CD14-positive monocyte (primary cell): ENCODE results near the gene REV3L. TPM values are rescaled to one million over a fixed set of nuclear protein-coding genes. Genes with fewer than 3 reads are reported as not detected.

Experiments used
- DNase-seq, 3 donors: peaks; one replicate each; pipeline ENCODE4 v3.0.0-alpha.2; 2011 to 2022
- H2AFZ ChIP-seq: 2 replicates; pipeline ENCODE4 v1.6.0; 2012; ENCODE audit warnings: mild to moderate bottlenecking, low read depth, low read length, inconsistent platforms; ENCODE audit not compliant: insufficient read depth, poor library complexity, severe bottlenecking
- H3K27ac ChIP-seq, 2 donors: 1 replicate in 1 of 2; 2 replicates in 1 of 2; pipeline ENCODE4 v1.5.1; 2012 to 2013; ENCODE audit warnings: low read length in 2 of 2, control low read depth in 1 of 2, inconsistent platforms in 1 of 2, low read depth in 1 of 2, mild to moderate bottlenecking in 1 of 2
- H3K27me3 ChIP-seq, 2 donors: one replicate each; pipeline versions ENCODE4 v1.6.0 to v1.6.1; 2011 to 2013; ENCODE audit warnings: low read length in 2 of 2; ENCODE audit not compliant: control insufficient read depth in 2 of 2, insufficient read depth in 2 of 2
- H3K36me3 ChIP-seq, 2 donors: replicated peaks in 1 of 2; 1 replicate in 1 of 2; 2 replicates in 1 of 2; pipeline versions ENCODE4 v1.5.1 to v1.6.1; 2012 to 2013; ENCODE audit warnings: low read length in 2 of 2, control low read depth in 1 of 2, inconsistent platforms in 1 of 2, mild to moderate bottlenecking in 1 of 2; ENCODE audit not compliant: insufficient read depth in 2 of 2, control insufficient read depth in 1 of 2
- H3K4me1 ChIP-seq, 2 donors: 1 replicate in 1 of 2; 2 replicates in 1 of 2; pipeline versions ENCODE4 v1.5.1 to v1.6.1; 2012 to 2013; ENCODE audit warnings: low read length in 2 of 2, control low read depth in 1 of 2, inconsistent platforms in 1 of 2, mild to moderate bottlenecking in 1 of 2, moderate library complexity in 1 of 2; ENCODE audit not compliant: insufficient read depth in 2 of 2, control insufficient read depth in 1 of 2
- H3K4me2 ChIP-seq: replicated peaks from 2 replicates; pipeline ENCODE3; 2012; ENCODE audit warnings: low read length, moderate library complexity, mild to moderate bottlenecking; ENCODE audit not compliant: poor library complexity, severe bottlenecking; ENCODE audit errors: extremely low read depth
- H3K4me3 ChIP-seq, 3 experiments: fragments of 200-600 bp in 1 of 3; sonication (generic) in 1 of 3; replicated peaks in 1 of 3; 1 replicate in 2 of 3; 2 replicates in 1 of 3; pipeline ENCODE4 v1.5.1; 2011 to 2013; ENCODE audit warnings: low read length in 3 of 3, mild to moderate bottlenecking in 3 of 3, control low read depth in 2 of 3, low read depth in 2 of 3, inconsistent platforms in 1 of 3, moderate library complexity in 1 of 3
- H3K79me2 ChIP-seq: 2 replicates; pipeline ENCODE4 v1.6.0; 2012; ENCODE audit warnings: mild to moderate bottlenecking, control low read depth, inconsistent platforms, low read length, moderate library complexity; ENCODE audit not compliant: insufficient read depth
- H3K9ac ChIP-seq: 2 replicates; pipeline ENCODE4 v1.6.0; 2017; ENCODE audit warnings: low read length, mild to moderate bottlenecking; ENCODE audit not compliant: insufficient read depth, poor library complexity, severe bottlenecking
- H3K9me3 ChIP-seq, 2 donors: replicated peaks in 1 of 2; 1 replicate in 1 of 2; 2 replicates in 1 of 2; pipeline versions ENCODE4 v1.5.1 to v1.6.1; 2012 to 2013; ENCODE audit warnings: low read length in 2 of 2, control low read depth in 1 of 2; ENCODE audit not compliant: control insufficient read depth in 1 of 2, insufficient read depth in 1 of 2
- H4K20me1 ChIP-seq: 2 replicates; pipeline ENCODE4 v1.6.0; 2012; ENCODE audit warnings: mild to moderate bottlenecking, low read length, control low read depth, moderate library complexity; ENCODE audit not compliant: insufficient read depth
- H3K27ac Mint-ChIP-seq, 7 donors: one replicate each; pipeline ENCODE4 v1.8.0; 2020; ENCODE audit warnings: mild to moderate bottlenecking in 7 of 7, mixed read lengths in 7 of 7, moderate library complexity in 6 of 7, inconsistent platforms in 2 of 7
- H3K27me3 Mint-ChIP-seq, 3 donors: one replicate each; pipeline ENCODE4 v1.8.0; 2021 to 2022; ENCODE audit warnings: low read depth in 3 of 3, mild to moderate bottlenecking in 3 of 3, mixed read lengths in 3 of 3, moderate library complexity in 3 of 3, inconsistent platforms in 1 of 3
- H3K36me3 Mint-ChIP-seq, 2 donors: one replicate each; pipeline ENCODE4 v1.8.0; 2020; ENCODE audit warnings: mixed read lengths in 2 of 2, inconsistent platforms in 1 of 2, mild to moderate bottlenecking in 1 of 2
- H3K4me1 Mint-ChIP-seq: one replicate; pipeline ENCODE4 v1.8.0; 2020; ENCODE audit warnings: mild to moderate bottlenecking, mixed read lengths
- H3K4me3 Mint-ChIP-seq, 2 donors: one replicate each; pipeline ENCODE4 v1.8.0; 2020; ENCODE audit warnings: mild to moderate bottlenecking in 2 of 2, mixed read lengths in 2 of 2, moderate library complexity in 1 of 2
- H3K9me3 Mint-ChIP-seq, 7 donors: one replicate each; pipeline ENCODE4 v1.8.0; 2020 to 2022; ENCODE audit warnings: mixed read lengths in 7 of 7, mild to moderate bottlenecking in 6 of 7, moderate library complexity in 6 of 7, inconsistent platforms in 2 of 7
- WGBS: methylation state at CpG from one replicate; pipeline ENCODE4 v1.1.5; 2013; ENCODE audit warnings: missing lambda C conversion rate; ENCODE audit not compliant: insufficient coverage; 5-methylcytosine and 5-hydroxymethylcytosine counted together
- intact Hi-C, 2 donors: fragments of 100-400 bp; cut with micrococcal nuclease; formaldehyde crosslinking; loops; one replicate each; pipeline versions ENCODE4 v1.15.0 to v1.15.1; 2023
- polyA plus RNA-seq, 3 donors: library from polyadenylated mRNA; depleted of rRNA in 1 of 3; unstranded in 2 of 3; stranded (reverse) in 1 of 3; fragments of 300-500 nt in 2 of 3; fragments of >200 nt in 1 of 3; fragmentation: Illumina TruSeq in 2 of 3; gene quantifications; 1 replicate in 2 of 3; 2 replicates in 1 of 3; pipeline ENCODE4 v1.2.3, GENCODE V29; 2012 to 2021
- TF ChIP-seq, protein P1 (sequence below): fragments of 200-600 bp; IDR thresholded peaks from one replicate; pipeline ENCODE4 v1.8.0; 2022; ENCODE audit warnings: antibody characterized with exemption, mild to moderate bottlenecking

REV3L gene
- polyA plus RNA-seq, 3 donors = 3.4 to 5.7 (median 4.9) TPM

DNA sequence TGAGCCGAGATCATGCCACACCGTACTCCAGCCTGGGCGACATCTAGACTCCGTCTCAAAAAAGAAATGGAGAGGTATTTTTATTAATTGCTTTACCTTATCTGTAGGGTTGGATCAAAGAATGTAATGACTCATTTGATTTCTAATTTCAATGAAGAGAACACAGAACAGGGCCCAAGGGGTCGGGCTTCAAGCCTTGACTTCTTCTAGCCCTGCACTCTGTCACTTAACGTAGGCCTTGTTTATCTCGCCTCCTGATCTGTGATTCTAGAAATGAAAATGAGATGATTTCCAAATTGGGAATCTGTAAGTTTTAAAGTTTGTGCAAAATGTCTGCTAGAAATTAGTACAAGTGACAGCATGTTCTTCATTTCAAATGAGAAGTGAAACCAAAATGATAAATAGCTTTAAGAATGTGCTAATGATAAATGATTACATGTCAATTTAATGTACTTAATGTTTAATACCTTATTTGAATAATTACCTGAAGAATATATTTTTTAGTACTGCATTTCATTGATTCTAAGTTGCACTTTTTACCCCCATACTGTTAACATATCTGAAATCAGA lies 215.2 kb downstream of the REV3L start:
- H3K4me1 Mint-ChIP-seq = peaks cover 7% of the 10 kb centered on the region

GRCh38 chr6:111266276-111266675 lies 216.7 kb downstream of the REV3L start:
- H3K27ac Mint-ChIP-seq = no peak overlapping the region
- DNase-seq = no peak
- TF ChIP-seq, protein P1, sequence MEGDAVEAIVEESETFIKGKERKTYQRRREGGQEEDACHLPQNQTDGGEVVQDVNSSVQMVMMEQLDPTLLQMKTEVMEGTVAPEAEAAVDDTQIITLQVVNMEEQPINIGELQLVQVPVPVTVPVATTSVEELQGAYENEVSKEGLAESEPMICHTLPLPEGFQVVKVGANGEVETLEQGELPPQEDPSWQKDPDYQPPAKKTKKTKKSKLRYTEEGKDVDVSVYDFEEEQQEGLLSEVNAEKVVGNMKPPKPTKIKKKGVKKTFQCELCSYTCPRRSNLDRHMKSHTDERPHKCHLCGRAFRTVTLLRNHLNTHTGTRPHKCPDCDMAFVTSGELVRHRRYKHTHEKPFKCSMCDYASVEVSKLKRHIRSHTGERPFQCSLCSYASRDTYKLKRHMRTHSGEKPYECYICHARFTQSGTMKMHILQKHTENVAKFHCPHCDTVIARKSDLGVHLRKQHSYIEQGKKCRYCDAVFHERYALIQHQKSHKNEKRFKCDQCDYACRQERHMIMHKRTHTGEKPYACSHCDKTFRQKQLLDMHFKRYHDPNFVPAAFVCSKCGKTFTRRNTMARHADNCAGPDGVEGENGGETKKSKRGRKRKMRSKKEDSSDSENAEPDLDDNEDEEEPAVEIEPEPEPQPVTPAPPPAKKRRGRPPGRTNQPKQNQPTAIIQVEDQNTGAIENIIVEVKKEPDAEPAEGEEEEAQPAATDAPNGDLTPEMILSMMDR = no peak
- peaks cover 0 to 3% (median 1%) of the 10 kb centered on the region in 3 donors for H3K27me3 Mint-ChIP-seq
- Histone ChIP-seq H2AFZ (no peak overlapping the region), H3K4me2 (no peak overlapping the region), H3K27me3 (no peaks in the 10 kb centered on the region), H4K20me1 (no peaks in the 10 kb centered on the region), H3K4me1 (no peaks in the 10 kb centered on the region), H3K4me3 (no peak overlapping the region), H3K27ac (no peak overlapping the region), H3K36me3 (peaks cover 32 to 68% of the 10 kb centered on the region in 2 donors), H3K9ac (no peak overlapping the region), H3K9me3 (no peaks in the 10 kb centered on the region), H3K79me2 (peaks cover 24% of the 10 kb centered on the region)
- 94% methylated on average over 2 of the region's 2 CpGs for WGBS
- H3K9me3 Mint-ChIP-seq = peaks cover 0 to 6% (median 4%) of the 10 kb centered on the region in 7 donors
- peaks cover 41 to 67% of the 10 kb centered on the region in 2 donors for H3K36me3 Mint-ChIP-seq
- intact Hi-C loops = loop anchor here in 1 of 2 donors (10.0 kb wide), 1 partner anchor 389 kb away; no protein-coding TSS in a partner anchor
- H3K4me1 Mint-ChIP-seq = peaks cover 11% of the 10 kb centered on the region
- H3K4me3 Mint-ChIP-seq = no peak overlapping the region

More for the DNA sequence above, 215.2 kb downstream of the REV3L start:
- DNase-seq = no peak
- Histone ChIP-seq H3K9me3 (no peaks in the 10 kb centered on the region), H3K4me3 (no peak overlapping the region), H2AFZ (no peak overlapping the region), H4K20me1 (no peaks in the 10 kb centered on the region), H3K9ac (no peak overlapping the region), H3K79me2 (peaks cover 13% of the 10 kb centered on the region), H3K4me1 (no peaks in the 10 kb centered on the region), H3K27me3 (no peaks in the 10 kb centered on the region), H3K4me2 (no peak overlapping the region), H3K36me3 (peaks cover 28 to 63% of the 10 kb centered on the region in 2 donors), H3K27ac (peak overlapping the region in 1 of 2 donors; percentile 52)
- peaks cover 0 to 1% (median under 1%) of the 10 kb centered on the region in 3 donors for H3K27me3 Mint-ChIP-seq
- 45% methylated on average over 3 of the region's 7 CpGs for WGBS
- H3K36me3 Mint-ChIP-seq = peaks cover 43 to 70% of the 10 kb centered on the region in 2 donors
- peak overlapping the region in 6 of 7 donors; percentile 1 to 77 (median 38) for H3K27ac Mint-ChIP-seq
- TF ChIP-seq, protein P1 = no peak
- intact Hi-C loops = loop anchor here in 1 of 2 donors (10.0 kb wide), 1 partner anchor 387 kb away; no protein-coding TSS in a partner anchor
- H3K9me3 Mint-ChIP-seq = peaks cover 0 to 10% (median 7%) of the 10 kb centered on the region in 7 donors
- H3K4me3 Mint-ChIP-seq = no peak overlapping the region
